Left lung (tissue), 10 donors: ENCODE data around the gene PIGC. TPM values are rescaled to one million over a fixed set of nuclear protein-coding genes. Genes with fewer than 3 reads are reported as not detected.

Experiments
- ATAC-seq: fragments of 200-7000 bp; cut with Tn5 transposase; one replicate; pipeline ENCODE4 v1.9.1; 2020; ENCODE audit warnings: moderate library complexity
- DNase-seq, 4 donors: peaks; one replicate each; pipeline ENCODE4 v3.0.0-alpha.2; 2013 to 2020
- H3K27ac ChIP-seq, 2 donors: fragments of 200-600 bp; sonication (generic) in 1 of 2; one replicate each; pipeline versions ENCODE4 v1.5.0 to v1.8.0; 2020 to 2021
- H3K27me3 ChIP-seq, 2 donors: fragments of 200-600 bp; sonication (generic) in 1 of 2; one replicate each; pipeline versions ENCODE4 v1.5.0 to v1.8.0; 2020 to 2021
- H3K36me3 ChIP-seq, 2 donors: fragments of 200-600 bp; sonication (generic) in 1 of 2; one replicate each; pipeline versions ENCODE4 v1.5.0 to v1.8.0; 2020 to 2021
- H3K4me1 ChIP-seq, 2 donors: fragments of 200-600 bp; one replicate each; pipeline ENCODE4 v1.8.0; 2021
- H3K4me3 ChIP-seq, 2 donors: fragments of 200-600 bp; sonication (generic) in 1 of 2; one replicate each; pipeline versions ENCODE4 v1.5.0 to v1.8.0; 2020 to 2021; ENCODE audit warnings: mild to moderate bottlenecking in 1 of 2
- H3K9me3 ChIP-seq, 2 donors: fragments of 200-600 bp; sonication (generic) in 1 of 2; one replicate each; pipeline versions ENCODE4 v1.5.0 to v1.8.0; 2020 to 2021
- CTCF ChIP-seq, 2 donors: fragments of 200-600 bp; sonication (generic) in 1 of 2; IDR thresholded peaks; one replicate each; pipeline versions ENCODE4 v1.5.0 to v1.8.0; 2021; ENCODE audit warnings: antibody characterized with exemption in 2 of 2
- intact Hi-C, 2 donors: fragments of 100-400 bp; cut with DNase I; formaldehyde crosslinking; loops; one replicate each; pipeline versions ENCODE4 v1.11.2 to v1.14.2; 2022
- polyA plus RNA-seq, 6 donors: library from polyadenylated mRNA; unstranded; fragments of 120-200 nt; gene quantifications; one replicate each; pipeline ENCODE4 v1.2.1, GENCODE V29; 2013; ENCODE audit not compliant: insufficient read length in 6 of 6
- total RNA-seq, 2 donors: library from RNA; stranded (reverse); fragmentation: NEBNext Ultra II Directional; extraction: Animal tissue kit (Norgen Biotek cat#: 25700); gene quantifications; one replicate each; pipeline ENCODE4 v1.2.1, GENCODE V29; 2021
- donor health status: DM: no; HTN: yes; CAD: no.
- donor health status: DM: no; HTN: no; CAD: no.

PIGC gene
- total and polyA plus RNA-seq, 8 donors, result 22.3 to 45.8 (median 44.1) TPM

- intact Hi-C loops, result no loop called here
- Histone ChIP-seq H3K4me1 (no peaks in the 10 kb centered on the region), H3K9me3 (no peaks in the 10 kb centered on the region), H3K4me3 (no peak overlapping the region), H3K27ac (no peak overlapping the region), H3K27me3 (no peaks in the 10 kb centered on the region), H3K36me3 (no peaks in the 10 kb centered on the region)
- ATAC-seq (no peak), DNase-seq (no peak)
- no peak for TF ChIP-seq CTCF (IDR thresholded peaks at IDR 0.05)
Measured at GRCh38 chr1:172482044-172482443, 38.2 kb upstream of the PIGC start.

GRCh38 chr1:172480431-172480830 lies 36.6 kb upstream of the PIGC start:
- no peak for TF ChIP-seq CTCF (IDR thresholded peaks at IDR 0.05)
- H3K27me3 ChIP-seq, result no peaks in the 10 kb centered on the region
- no peaks in the 10 kb centered on the region for H3K4me1 ChIP-seq
- no peaks in the 10 kb centered on the region for H3K36me3 ChIP-seq
- DNase-seq (no peak), ATAC-seq (no peak)
- H3K9me3 ChIP-seq, result no peaks in the 10 kb centered on the region
- intact Hi-C loops, result no loop called here
- no peak overlapping the region for H3K27ac ChIP-seq
- no peak overlapping the region for H3K4me3 ChIP-seq

GRCh38 chr1:172478485-172478884 lies 34.6 kb upstream of the PIGC start:
- H3K4me1 ChIP-seq, result peaks cover 0 to 7% of the 10 kb centered on the region in 2 donors
- TF ChIP-seq CTCF (IDR thresholded peaks at IDR 0.05), result no peak
- ATAC-seq (no peak), DNase-seq (no peak)
- H3K9me3 ChIP-seq, result no peaks in the 10 kb centered on the region
- no peak overlapping the region for H3K27ac ChIP-seq
- H3K27me3 ChIP-seq, result no peaks in the 10 kb centered on the region
- H3K36me3 ChIP-seq, result no peaks in the 10 kb centered on the region
- H3K4me3 ChIP-seq, result no peak overlapping the region
- intact Hi-C loops, result no loop called here

- no peak for ATAC-seq
Measured at GRCh38 chr1:172477741-172478140, 33.9 kb upstream of the PIGC start.

DNA sequence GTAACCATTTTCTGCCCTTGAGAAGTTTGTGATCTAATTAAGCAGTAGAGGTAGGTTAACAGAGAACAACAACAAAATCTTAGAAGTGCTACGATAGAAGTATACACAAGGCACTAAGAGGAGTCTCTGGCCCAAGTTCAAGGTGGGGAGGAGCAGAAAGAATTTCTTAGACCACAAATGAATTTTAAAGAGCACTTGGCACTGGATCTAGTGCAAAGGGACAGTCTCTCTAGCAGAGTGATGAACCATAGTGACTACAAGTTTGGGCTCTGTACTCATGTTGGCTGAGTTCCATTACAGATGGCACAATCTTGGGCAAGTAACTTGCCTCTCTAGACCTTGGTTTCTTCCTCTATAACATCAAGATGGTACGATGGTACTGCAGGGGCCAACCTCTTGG lies 33.3 kb upstream of the PIGC start:
- Histone ChIP-seq H3K4me3 (no peak overlapping the region), H3K4me1 (peaks cover 3 to 14% of the 10 kb centered on the region in 2 donors), H3K36me3 (no peaks in the 10 kb centered on the region), H3K27ac (no peak overlapping the region), H3K27me3 (no peaks in the 10 kb centered on the region), H3K9me3 (no peaks in the 10 kb centered on the region)
- DNase-seq, result no peak
- ATAC-seq, result no peak
- TF ChIP-seq CTCF (IDR thresholded peaks at IDR 0.05), result no peak
- intact Hi-C loops, result no loop called here

More at GRCh38 chr1:172477741-172478140, 33.9 kb upstream of the PIGC start:
- Histone ChIP-seq H3K27me3 (no peaks in the 10 kb centered on the region), H3K4me3 (no peak overlapping the region), H3K9me3 (no peaks in the 10 kb centered on the region), H3K4me1 (peaks cover 3 to 14% of the 10 kb centered on the region in 2 donors), H3K36me3 (no peaks in the 10 kb centered on the region), H3K27ac (no peak overlapping the region)
- no peak for TF ChIP-seq CTCF (IDR thresholded peaks at IDR 0.05)
- intact Hi-C loops, result no loop called here
- DNase-seq, result no peak
